ENCODE data around the gene GABBR2.
"Not testable (repeated sequence)": the region's sequence is repeated elsewhere in the genome, so short reads cannot be mapped to it uniquely, and the experiment has no call there.

The GABBR2 gene

GRCh38 chr9:98687911-98688310, 20.8 kb downstream of the GABBR2 start:
- DNase-seq (ENCODE audit: low spot score) (no peak), FAIRE-seq (no peak)

DNA sequence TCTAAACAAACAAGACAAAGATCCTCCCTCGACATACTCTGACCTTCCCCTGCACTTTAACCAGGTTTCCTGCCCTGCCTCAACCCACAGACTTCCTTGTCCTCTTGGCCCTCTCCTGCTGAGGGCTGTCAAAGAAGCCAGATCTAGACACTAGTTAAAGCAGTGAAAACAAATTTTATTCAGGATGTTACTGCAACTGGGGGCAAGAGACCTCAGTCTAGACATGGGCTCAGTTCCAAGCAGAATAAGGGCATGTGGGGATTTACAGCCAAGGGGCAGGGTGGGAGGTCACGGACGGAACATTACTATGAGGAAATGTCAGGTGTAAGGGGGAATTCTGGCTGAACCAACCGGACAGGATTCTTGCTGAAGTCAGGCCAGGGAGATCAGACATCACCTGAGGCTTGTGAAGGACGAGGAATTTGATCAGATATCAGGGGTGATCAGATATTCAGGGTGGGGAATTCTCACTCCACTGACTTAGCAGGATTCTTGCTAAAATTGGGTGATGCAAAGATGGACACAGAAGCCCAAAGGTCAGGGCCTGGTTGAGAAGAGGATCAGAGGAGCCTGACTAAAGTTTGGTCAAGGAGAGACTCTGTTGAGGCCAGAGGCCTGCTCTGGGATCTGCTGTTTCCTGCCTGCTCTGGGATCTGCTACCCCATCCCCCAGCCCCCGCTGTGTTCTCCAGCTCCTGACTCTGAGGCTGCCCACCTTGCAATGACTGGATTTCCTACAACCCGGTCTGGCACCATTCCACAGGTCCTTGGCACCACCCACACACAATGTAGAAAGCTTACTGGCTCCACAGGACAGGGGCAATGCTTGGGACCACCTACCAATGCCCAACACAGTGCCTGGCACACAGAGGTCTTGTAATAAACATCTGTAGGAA, 21.5 kb downstream of the GABBR2 start:
- FAIRE-seq (no peak), DNase-seq (ENCODE audit: low spot score) (no peak)

DNA sequence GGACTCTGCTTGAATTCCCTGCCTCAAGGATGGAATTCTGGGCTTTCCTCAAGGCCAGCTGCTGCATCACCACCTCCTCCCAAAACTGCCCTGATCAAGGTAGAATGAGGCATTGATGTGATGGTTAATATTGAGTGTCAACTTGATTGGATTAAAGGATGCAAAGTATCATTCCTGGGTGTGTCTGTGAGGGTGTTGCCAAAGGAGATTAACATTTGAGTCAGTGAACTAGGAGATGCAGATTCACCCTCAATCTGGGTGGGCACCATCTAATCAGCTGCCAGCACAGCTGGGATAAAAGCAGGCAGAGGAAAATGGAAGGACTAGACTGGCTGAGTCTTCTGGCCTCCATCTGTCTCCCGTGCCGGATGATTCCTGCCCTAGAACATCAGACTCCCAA, 23.9 kb downstream of the GABBR2 start:
- DNase-seq (ENCODE audit: low spot score); FAIRE-seq: not testable (repeated sequence)

DNA sequence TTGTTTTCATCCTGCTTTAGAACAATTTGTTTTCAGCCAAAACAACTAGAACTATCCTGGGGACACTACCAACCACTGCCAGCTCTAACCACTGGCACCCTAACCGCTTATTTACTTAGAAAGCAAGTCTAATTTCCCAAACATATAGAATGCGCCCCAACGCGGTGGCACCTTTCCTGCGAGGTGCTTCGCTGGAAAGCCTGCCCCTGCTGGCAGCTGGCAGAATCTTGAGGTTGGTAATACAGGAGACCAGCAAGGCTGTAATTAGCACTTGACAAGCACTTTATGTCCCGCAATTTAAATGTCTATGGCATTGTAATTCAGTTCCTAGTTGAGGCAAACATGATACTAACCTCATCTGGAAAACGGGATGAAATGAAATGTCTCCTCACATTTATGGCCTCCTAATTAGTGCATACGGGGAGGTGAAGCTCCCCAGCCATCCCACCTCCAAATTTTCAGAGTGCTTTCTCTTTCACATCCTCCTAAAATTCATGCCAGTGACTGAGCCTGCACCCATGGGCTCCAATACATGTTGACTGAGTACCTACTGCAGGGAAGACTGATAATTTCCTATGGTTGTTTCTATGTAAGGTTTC, 30.4 kb downstream of the GABBR2 start:
- FAIRE-seq, result no peak
- no peak for DNase-seq (ENCODE audit: low spot score)

GRCh38 chr9:98673681-98674080, 35.1 kb downstream of the GABBR2 start:
- FAIRE-seq, result no peak

DNA sequence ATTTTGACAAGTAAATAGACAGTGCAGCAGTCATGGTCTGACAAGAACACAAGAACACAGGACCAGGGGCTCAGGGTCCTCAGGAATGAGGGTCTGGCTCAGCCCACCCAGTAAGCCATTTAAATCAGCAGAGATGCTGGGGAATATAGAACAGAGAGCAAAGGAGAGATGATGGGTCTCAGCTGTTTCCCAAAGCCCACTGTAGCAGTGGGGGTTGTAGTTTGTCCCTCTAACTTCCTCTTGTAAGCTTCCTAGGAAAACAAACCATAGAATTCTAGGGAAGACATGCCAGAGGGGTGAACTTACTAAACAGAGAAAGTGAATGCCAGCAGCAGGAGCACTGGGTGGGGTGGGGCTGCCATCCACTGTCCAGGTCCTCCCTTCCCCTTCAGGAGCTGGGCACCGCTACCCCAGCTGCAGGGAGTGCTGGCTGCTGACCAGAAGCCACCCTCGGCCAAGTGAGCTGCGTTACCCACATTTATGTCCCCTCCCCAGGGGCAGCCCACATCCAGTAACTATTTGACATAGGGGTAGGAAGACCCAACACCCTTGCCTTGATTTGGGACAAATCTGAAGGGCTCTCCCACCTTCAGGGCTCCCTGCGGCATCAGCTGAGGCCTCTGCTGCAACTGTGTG, 41.6 kb downstream of the GABBR2 start:
- FAIRE-seq, result no peak

More at GRCh38 chr9:98673681-98674080, 35.1 kb downstream of the GABBR2 start:
- DNase-seq (ENCODE audit: low spot score), result no peak

GRCh38 chr9:98665501-98665900, 43.2 kb downstream of the GABBR2 start:
- no peak for FAIRE-seq
- DNase-seq (ENCODE audit: low spot score), result no peak

More for the DNA sequence above, 41.6 kb downstream of the GABBR2 start:
- no peak for DNase-seq (ENCODE audit: low spot score)

GRCh38 chr9:98660541-98660940, 48.2 kb downstream of the GABBR2 start:
- FAIRE-seq (no peak), DNase-seq (ENCODE audit: low spot score) (no peak)

- DNase-seq (ENCODE audit: low spot score) (no peak), FAIRE-seq (no peak)
Measured at GRCh38 chr9:98658951-98659351, 49.8 kb downstream of the GABBR2 start.

DNA sequence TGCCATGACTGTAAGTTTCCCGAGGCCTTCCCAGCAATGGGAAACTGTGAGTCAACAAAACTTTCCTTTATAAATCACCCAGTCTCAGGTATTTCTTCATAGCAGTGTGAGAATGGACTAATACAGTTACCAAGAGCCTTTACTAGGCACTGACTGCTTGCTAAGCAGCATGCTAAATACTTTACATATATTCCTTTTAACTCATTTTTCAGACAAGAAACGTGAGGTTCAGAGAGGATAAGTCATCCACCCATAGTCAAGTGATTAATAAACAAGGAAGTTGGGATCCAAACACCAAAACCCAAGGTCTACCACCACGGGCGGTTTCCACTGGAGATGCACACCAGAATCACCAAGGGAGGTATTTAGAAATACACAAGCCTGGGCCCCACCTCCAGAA, 50.8 kb downstream of the GABBR2 start:
- no peak for FAIRE-seq
- no peak for DNase-seq (ENCODE audit: low spot score)

DNA sequence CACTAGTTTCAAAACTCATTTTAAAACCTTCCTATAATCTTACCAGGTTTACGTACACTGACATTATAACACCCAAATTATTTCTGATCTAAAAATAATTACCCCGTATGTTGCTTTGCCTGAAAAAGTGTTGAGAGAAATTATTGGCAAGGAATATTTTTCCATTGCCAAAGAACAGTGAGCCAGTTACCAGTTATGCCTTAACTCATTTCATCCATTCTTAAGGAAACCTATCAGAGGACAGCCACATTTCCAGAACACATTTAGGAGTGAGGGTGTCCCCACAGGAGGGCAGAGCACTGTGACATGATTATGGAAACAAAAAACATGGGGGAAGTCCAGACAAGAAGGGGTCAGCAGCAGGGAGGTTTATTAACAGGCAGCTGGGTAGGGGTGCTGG, 52.2 kb downstream of the GABBR2 start:
- DNase-seq (ENCODE audit: low spot score) (no peak), FAIRE-seq (no peak)

DNA sequence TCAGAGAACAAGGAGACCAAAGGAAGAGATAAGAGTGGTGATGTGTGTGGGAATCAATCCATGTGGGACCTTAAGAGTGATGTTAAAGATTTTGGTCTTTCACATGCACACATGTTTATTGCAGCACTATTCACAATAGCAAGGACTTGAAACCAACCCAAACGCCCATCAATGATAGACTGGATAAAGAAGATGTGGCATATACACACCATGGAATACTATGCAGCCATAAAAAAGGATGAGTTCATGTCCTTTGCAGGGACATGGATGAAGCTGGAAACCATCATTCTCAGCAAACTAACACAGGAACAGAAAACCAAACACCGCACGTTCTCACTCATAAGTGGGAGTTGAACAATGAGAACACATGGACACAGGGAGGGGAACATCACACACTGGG, 53.3 kb downstream of the GABBR2 start:
- not testable (repeated sequence) for DNase-seq (ENCODE audit: low spot score); FAIRE-seq

DNA sequence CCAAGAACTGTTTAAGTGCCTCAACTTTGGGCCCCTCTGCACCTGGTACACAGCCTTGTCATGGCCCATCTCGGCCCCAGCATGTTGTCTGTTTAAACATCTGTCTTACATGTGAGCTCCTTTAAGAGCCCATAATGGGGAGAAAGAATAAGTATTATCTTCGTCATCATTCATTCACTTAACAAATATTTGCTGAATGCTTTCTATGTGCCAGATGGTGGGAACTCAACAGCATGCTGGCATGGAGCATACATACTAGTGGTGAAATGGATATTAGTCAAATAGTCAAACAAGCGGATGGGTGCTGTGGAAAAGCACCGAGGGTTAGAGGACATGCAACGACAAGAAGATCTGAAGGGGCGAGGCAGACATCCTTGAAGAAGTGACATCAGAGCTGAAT, 54.5 kb downstream of the GABBR2 start:
- DNase-seq (ENCODE audit: low spot score) (no peak), FAIRE-seq (no peak)

- FAIRE-seq (no peak), DNase-seq (ENCODE audit: low spot score) (no peak)
Measured at GRCh38 chr9:98652741-98653140, 56.0 kb downstream of the GABBR2 start.

DNA sequence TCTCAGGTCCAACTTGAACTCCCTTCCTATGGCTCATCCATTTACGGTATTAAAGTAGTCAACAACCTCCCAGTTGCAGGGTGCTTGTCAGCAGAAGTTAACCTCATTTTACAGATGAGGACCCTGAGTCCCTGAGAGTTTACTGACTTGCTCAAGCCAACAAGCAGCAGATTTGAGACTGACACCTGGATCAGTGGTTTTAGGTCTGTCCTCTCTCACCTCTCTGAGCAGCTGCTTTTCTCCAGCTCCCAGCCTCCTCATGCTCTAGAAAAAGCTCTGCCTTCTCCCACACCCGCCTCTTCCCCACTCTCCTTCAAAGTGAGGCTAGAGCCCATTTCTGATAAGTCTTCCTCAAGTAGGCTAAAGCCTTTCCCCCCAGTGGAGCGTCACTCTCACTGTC, 56.4 kb downstream of the GABBR2 start:
- no peak for FAIRE-seq
- DNase-seq (ENCODE audit: low spot score), result no peak

- DNase-seq (ENCODE audit: low spot score) (no peak), FAIRE-seq (no peak)
Measured at GRCh38 chr9:98647236-98647635, 61.5 kb downstream of the GABBR2 start.

DNA sequence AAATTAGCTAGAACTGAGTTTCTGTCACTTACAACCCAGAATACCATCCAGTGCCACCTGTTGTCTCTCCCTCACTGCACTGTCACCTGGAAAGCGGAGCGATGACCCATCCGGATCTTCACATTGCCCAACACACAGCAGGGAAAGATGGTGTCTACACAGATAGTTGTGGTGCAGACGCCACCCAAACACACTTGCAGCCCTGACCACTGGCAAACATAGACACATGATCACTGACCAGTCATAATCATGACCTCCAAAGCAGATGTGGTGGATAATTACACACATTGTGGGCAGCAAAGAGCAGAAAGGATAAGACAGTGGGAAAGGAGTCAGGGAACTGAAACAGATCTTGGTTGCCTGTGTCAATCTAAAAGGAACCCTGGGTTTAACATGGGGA, 64.7 kb downstream of the GABBR2 start:
- no peak for FAIRE-seq
- DNase-seq (ENCODE audit: low spot score), result no peak

DNA sequence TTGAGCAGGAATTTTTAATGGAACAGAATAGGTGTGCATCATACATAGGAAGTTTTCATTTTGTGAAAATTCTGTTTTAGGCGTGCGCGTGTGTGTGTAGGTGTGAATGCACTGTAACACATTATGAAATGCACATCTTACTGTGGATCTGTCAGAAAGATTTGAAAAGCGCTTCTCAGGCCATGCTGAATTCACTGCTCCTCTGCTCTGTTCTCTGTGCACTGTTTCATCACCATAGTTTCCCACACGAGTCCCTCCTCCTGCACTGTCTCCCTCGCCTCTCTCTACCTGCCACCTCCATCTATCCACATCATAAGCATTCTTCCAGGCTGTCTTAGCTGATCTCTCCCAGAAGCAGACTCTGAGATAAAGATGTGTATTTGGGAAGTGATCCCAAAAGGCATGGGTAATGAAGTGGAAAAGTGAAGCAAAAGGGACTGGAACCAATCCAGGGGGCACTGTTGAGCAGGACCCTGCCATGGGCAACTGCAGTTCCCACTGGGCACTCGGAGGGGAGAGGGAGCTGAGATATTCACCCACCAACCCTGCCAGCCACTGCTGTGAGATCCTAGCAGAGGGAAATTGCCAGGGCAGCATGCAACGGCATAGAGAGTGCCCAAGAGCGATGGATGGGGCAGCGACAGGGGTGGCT, 65.9 kb downstream of the GABBR2 start:
- DNase-seq (ENCODE audit: low spot score) (no peak), FAIRE-seq (no peak)

DNA sequence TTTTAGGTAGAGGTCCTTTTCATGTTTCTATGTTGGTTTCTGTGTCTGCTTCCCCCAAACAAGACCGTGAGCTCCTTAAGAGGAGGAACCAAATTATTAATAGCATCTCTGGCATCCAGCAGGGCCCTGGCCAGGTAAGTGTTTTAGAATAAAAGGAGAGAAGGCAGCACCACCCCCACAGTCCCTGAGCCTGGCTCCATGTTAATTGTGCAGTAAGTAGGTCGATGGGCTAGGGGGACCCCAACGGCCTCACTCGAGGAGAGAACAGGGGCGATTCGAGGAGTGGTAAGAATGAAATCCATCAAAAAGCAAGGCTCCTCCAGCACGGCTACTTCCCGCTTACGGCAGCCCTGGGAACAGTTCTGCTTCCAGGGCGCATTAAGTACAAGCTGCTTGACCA, 67.0 kb downstream of the GABBR2 start:
- no peak for FAIRE-seq
- DNase-seq (ENCODE audit: low spot score), result no peak

- DNase-seq (ENCODE audit: low spot score) (no peak), FAIRE-seq (no peak)
Measured at GRCh38 chr9:98640394-98640793, 68.3 kb downstream of the GABBR2 start.

DNA sequence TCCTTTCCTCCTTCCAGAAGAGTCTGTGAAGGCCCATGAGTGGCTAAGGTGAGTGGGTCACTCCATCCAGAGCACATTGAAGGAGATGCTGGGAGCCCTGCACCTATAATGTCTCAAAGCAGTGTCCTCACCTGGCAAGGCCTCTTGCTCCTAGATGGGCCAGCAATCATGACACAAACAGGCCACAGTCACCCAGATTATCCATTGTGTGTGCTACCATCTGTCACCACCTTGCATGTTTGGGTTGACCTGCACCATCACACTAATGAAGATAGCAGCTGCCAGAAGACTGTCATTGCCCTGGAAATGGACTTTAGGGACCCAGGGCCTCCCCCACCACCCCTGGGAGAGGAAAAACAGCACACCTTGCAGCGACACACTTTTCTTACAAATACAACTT, 69.6 kb downstream of the GABBR2 start:
- DNase-seq (ENCODE audit: low spot score), result no peak
- FAIRE-seq, result no peak

- DNase-seq (ENCODE audit: low spot score), result no peak
- FAIRE-seq, result no peak
Measured at GRCh38 chr9:98637381-98637780, 71.4 kb downstream of the GABBR2 start.

Data from RCC 7860 (cell line).